ENCODE measurements around the gene APEX2. TPM values are rescaled to one million over a fixed set of nuclear protein-coding genes. Genes with fewer than 3 reads are reported as not detected.

APEX2 gene
- total and polyA plus RNA-seq, 2 donors: 4.9 to 11.4 TPM

DNA sequence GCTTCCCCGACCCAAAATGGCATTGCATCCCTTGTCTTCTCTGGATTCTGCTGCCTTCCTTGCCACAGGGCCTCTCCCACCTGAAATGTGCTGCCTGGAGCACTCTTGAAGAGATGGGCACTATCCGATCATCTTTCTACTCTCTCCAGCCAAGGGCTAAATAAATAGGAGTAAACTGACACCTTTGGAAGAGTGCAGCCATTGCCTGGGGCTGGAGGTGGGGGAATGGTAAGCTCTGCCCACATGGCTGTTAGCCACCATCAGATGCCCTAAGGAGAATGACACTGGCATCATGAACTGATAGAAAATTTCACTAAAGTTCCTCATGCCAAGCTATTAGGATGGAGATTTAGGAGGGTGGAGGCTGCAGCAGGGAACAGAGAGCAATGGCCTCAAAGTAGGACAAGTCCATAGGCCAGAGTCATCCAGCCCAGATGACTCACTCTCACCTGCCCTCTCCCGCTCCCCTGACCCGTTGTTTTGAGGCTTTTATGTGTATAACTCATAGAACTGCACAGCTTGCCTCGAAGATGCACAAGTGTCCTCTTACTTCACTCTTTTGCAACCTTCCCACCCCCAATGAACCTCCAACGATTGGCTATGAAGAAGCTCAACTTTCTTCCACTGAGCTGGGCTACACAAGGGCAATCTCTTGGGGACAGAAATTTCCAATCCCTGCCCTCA is 5.4 kb upstream of the APEX2 start:
- Histone ChIP-seq H3K4me3 (ENCODE audit: low read depth, low read length) (no peak overlapping the region), H3K4me1 (ENCODE audit: insufficient read depth) (no peaks in the 10 kb centered on the region), H3K36me3 (ENCODE audit: insufficient read depth) (no peaks in the 10 kb centered on the region), H3K27ac (ENCODE audit: low read depth) (no peak overlapping the region)
- WGBS: 81% methylated on average over 6 of the region's 6 CpGs
- no peak for DNase-seq (ENCODE audit: extremely low spot score)

GRCh38 chrX:54995621-54996020 is 4.5 kb upstream of the APEX2 start:
- DNase-seq (ENCODE audit: extremely low spot score): no peak
- Histone ChIP-seq H3K27ac (ENCODE audit: low read depth) (no peak overlapping the region), H3K4me1 (ENCODE audit: insufficient read depth) (no peaks in the 10 kb centered on the region), H3K36me3 (ENCODE audit: insufficient read depth) (no peaks in the 10 kb centered on the region), H3K4me3 (ENCODE audit: low read depth, low read length) (no peak overlapping the region)

DNA sequence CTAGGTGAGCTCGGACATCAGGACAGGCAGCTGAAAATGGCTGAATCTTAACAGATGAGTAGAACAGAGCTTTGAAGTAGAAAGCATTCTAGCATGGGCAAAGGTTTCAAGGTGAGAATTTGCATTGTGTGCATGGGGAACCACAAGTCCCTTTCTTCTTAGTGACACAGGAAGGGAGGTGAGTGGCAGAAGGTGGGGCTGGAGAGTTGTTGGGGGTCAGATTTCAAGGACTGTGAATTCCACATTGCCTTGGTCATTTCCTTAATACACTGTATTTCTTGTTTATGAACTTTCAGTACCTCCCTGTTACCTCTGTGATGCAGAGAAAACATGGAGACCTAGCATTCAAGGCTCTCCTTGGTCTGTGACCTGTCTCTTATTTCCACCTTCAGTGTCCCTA is 4.1 kb downstream of the APEX2 start:
- H3K36me3 ChIP-seq (ENCODE audit: insufficient read depth): no peaks in the 10 kb centered on the region
- H3K4me3 ChIP-seq (ENCODE audit: low read depth, low read length): no peak overlapping the region
- no peak for DNase-seq (ENCODE audit: extremely low spot score)
- peaks cover 2% of the 10 kb centered on the region for H3K4me1 ChIP-seq (ENCODE audit: insufficient read depth)
- no peak overlapping the region for H3K27ac ChIP-seq (ENCODE audit: low read depth)
- WGBS: 90% methylated on average over 1 of the region's 1 CpG

- no peak for DNase-seq (ENCODE audit: extremely low spot score)
- Histone ChIP-seq H3K36me3 (ENCODE audit: insufficient read depth) (no peaks in the 10 kb centered on the region), H3K27ac (ENCODE audit: low read depth) (no peak overlapping the region), H3K4me1 (ENCODE audit: insufficient read depth) (peaks cover 2% of the 10 kb centered on the region), H3K4me3 (ENCODE audit: low read depth, low read length) (no peak overlapping the region)
Measured at GRCh38 chrX:55005256-55005655, 5.1 kb downstream of the APEX2 start.

DNA sequence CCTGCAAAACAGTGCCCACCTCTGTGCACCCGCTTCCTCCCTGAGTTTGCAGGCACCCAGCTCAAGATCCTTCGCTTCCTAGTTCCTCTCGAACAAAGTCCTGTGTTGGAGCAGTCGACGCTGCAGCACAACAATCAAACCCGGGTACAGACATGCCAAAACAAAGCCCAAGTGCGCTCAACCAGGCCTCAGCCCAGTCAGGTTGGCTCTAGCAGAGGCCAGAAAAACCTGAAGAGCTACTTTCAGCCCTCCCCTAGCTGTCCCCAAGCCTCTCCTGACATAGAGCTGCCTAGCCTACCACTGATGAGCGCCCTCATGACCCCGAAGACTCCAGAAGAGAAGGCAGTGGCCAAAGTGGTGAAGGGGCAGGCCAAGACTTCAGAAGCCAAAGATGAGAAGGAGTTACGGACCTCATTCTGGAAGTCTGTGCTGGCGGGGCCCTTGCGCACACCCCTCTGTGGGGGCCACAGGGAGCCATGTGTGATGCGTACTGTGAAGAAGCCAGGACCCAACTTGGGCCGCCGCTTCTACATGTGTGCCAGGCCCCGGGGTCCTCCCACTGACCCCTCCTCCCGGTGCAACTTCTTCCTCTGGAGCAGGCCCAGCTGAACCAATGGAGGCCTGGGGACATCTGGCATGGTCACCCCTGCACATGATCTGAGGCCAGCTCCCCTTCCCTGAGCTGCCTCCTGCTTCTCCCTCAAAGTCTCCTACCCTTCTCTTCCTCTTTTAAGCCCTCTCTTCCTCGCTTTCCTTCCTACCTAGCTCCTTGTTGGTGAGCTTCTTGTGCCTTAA is 6.9 kb downstream of the APEX2 start:
- H3K36me3 ChIP-seq (ENCODE audit: insufficient read depth): no peaks in the 10 kb centered on the region
- no peaks in the 10 kb centered on the region for H3K4me1 ChIP-seq (ENCODE audit: insufficient read depth)
- no peak for DNase-seq (ENCODE audit: extremely low spot score)
- 89% methylated on average over 18 of the region's 18 CpGs for WGBS
- H3K27ac ChIP-seq (ENCODE audit: low read depth): no peak overlapping the region
- H3K4me3 ChIP-seq (ENCODE audit: low read depth, low read length): no peak overlapping the region

- WGBS: 34% methylated on average over 6 of the region's 6 CpGs
- no peak for DNase-seq (ENCODE audit: extremely low spot score)
- Histone ChIP-seq H3K27ac (ENCODE audit: low read depth) (no peak overlapping the region), H3K4me3 (ENCODE audit: low read depth, low read length) (no peak overlapping the region), H3K4me1 (ENCODE audit: insufficient read depth) (no peaks in the 10 kb centered on the region), H3K36me3 (ENCODE audit: insufficient read depth) (no peaks in the 10 kb centered on the region)
Measured at GRCh38 chrX:55007656-55008055, 7.5 kb downstream of the APEX2 start.

DNA sequence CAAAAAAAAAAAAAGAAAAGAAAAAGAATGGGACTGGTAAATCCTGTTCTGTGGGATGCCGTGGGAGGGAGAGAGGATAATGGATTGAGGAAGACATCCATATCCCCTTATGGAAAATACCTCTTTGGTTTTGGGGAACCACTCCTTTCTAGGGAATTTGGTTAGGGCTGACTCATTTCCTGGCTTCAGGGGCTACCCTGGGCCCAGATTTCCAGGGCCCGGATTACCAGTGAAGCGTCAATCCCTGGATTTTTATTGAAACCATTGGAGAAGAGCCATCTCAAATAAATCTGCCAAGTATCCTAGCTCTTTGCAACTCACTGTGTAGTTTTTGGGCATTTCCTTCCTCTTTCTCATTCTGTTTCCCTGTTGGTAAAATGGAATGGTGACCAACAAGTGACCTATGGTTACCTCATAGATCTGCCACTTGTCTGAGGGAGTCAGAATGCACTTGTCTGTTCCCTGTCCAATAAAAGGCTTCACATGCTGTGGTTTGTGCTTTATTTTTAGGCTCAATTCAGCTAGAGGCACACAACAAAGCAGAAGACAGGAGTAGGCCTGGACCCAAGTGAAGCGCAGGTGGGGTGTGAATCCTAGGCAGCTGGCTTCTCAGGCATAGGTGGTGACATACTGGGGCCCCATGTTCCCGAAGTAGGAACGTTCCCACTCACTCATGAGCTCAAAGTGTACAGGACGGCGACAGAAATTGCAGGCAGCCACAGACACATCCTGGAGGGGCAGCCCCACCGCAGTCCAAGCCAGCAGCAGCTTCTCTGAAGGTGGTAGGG is 8.6 kb downstream of the APEX2 start:
- WGBS: 37% methylated on average over 9 of the region's 9 CpGs
- Histone ChIP-seq H3K4me3 (ENCODE audit: low read depth, low read length) (no peak overlapping the region), H3K36me3 (ENCODE audit: insufficient read depth) (no peaks in the 10 kb centered on the region), H3K27ac (ENCODE audit: low read depth) (no peak overlapping the region), H3K4me1 (ENCODE audit: insufficient read depth) (no peaks in the 10 kb centered on the region)
- DNase-seq (ENCODE audit: extremely low spot score): no peak

GRCh38 chrX:55011294-55011693 is 11.1 kb downstream of the APEX2 start:
- Histone ChIP-seq H3K4me1 (ENCODE audit: insufficient read depth) (no peaks in the 10 kb centered on the region), H3K27ac (ENCODE audit: low read depth) (no peak overlapping the region), H3K4me3 (ENCODE audit: low read depth, low read length) (no peak overlapping the region), H3K36me3 (ENCODE audit: insufficient read depth) (no peaks in the 10 kb centered on the region)
- 44% methylated on average over 2 of the region's 2 CpGs for WGBS
- no peak for DNase-seq (ENCODE audit: extremely low spot score)

- 95% methylated on average over 4 of the region's 4 CpGs for WGBS
- H3K36me3 ChIP-seq (ENCODE audit: insufficient read depth): no peaks in the 10 kb centered on the region
- no peak overlapping the region for H3K27ac ChIP-seq (ENCODE audit: low read depth)
- no peak for DNase-seq (ENCODE audit: extremely low spot score)
- H3K4me3 ChIP-seq (ENCODE audit: low read depth, low read length): no peak overlapping the region
- no peaks in the 10 kb centered on the region for H3K4me1 ChIP-seq (ENCODE audit: insufficient read depth)
Measured at GRCh38 chrX:55014897-55015299, 14.7 kb downstream of the APEX2 start.

DNA sequence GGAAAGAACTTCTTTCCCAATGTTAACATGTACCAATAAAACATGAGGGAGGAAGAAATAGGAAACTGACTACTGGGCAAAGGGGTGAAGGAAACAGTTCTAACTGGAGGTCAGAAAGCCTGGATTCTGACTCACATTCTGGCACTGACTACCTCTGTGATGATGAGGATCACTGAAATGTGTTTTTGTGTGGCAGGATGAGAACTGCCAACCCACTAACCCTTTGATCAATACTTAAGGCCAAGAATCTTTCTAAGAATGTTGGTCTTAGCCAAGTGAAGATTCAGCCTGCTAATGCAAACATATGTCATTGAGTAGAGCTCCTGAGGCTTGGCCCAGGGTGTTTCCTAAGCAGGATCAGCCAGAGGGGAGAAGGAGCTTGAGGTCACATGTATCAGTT is 26.0 kb downstream of the APEX2 start:
- no peak for DNase-seq (ENCODE audit: extremely low spot score)
- Histone ChIP-seq H3K27ac (ENCODE audit: low read depth) (no peak overlapping the region), H3K4me1 (ENCODE audit: insufficient read depth) (no peaks in the 10 kb centered on the region)

GRCh38 chrX:55026840-55027239 is 26.7 kb downstream of the APEX2 start:
- 62% methylated on average over 2 of the region's 2 CpGs for WGBS
- DNase-seq (ENCODE audit: extremely low spot score): no peak
- no peaks in the 10 kb centered on the region for H3K36me3 ChIP-seq (ENCODE audit: insufficient read depth)
- no peak overlapping the region for H3K27ac ChIP-seq (ENCODE audit: low read depth)
- H3K4me3 ChIP-seq (ENCODE audit: low read depth, low read length): no peak overlapping the region
- H3K4me1 ChIP-seq (ENCODE audit: insufficient read depth): no peaks in the 10 kb centered on the region

More for the DNA sequence above, 26.0 kb downstream of the APEX2 start:
- H3K36me3 ChIP-seq (ENCODE audit: insufficient read depth): no peaks in the 10 kb centered on the region
- no peak overlapping the region for H3K4me3 ChIP-seq (ENCODE audit: low read depth, low read length)

DNA sequence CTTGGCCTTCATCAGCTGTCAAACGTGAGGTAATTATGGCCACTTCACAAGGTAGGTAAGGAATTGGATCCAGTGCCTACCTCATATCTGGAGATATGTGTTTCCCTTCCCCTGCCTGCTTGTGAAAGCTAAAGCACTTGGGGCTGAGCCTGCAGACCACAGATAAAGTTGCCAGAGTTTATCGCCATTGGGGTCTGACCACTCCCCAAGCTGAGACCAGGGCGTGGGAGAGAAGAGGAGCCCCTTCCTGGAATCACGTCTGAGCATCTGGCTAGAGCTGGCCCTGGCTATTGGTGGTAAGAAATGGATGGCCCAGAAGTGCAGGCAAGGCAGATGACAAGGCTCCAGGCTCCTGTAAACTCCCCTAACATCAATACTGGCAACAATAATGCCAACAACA is 27.9 kb downstream of the APEX2 start:
- WGBS: 60% methylated on average over 4 of the region's 4 CpGs
- Histone ChIP-seq H3K4me1 (ENCODE audit: insufficient read depth) (no peaks in the 10 kb centered on the region), H3K36me3 (ENCODE audit: insufficient read depth) (no peaks in the 10 kb centered on the region), H3K27ac (ENCODE audit: low read depth) (no peak overlapping the region), H3K4me3 (ENCODE audit: low read depth, low read length) (no peak overlapping the region)
- DNase-seq (ENCODE audit: extremely low spot score): no peak

DNA sequence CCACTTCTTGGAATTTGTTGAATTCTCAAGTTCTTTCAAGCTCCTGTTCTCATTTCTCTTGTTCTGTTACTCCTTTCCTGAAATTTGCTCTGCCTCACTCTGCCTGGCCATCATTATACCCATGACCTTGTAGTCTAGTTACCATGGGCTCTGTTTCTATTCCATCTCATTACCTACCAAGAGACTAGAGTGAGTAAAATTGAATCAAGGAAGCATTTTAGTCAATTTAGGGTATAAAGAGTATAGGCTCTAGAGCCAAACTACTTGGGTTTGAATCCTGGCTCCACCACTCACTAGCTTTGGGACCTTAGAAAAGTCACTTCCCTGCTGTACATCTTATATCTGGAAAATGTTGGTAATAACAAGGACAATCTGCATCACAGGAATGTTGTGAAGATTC is 28.4 kb downstream of the APEX2 start:
- Histone ChIP-seq H3K4me1 (ENCODE audit: insufficient read depth) (no peaks in the 10 kb centered on the region), H3K27ac (ENCODE audit: low read depth) (no peak overlapping the region), H3K36me3 (ENCODE audit: insufficient read depth) (no peaks in the 10 kb centered on the region), H3K4me3 (ENCODE audit: low read depth, low read length) (no peak overlapping the region)
- DNase-seq (ENCODE audit: extremely low spot score): no peak

- 82% methylated on average over 2 of the region's 2 CpGs for WGBS
- H3K4me1 ChIP-seq (ENCODE audit: insufficient read depth): no peaks in the 10 kb centered on the region
- H3K4me3 ChIP-seq (ENCODE audit: low read depth, low read length): no peak overlapping the region
- no peak for DNase-seq (ENCODE audit: extremely low spot score)
- no peaks in the 10 kb centered on the region for H3K36me3 ChIP-seq (ENCODE audit: insufficient read depth)
- H3K27ac ChIP-seq (ENCODE audit: low read depth): no peak overlapping the region
Measured at GRCh38 chrX:55029291-55029690, 29.1 kb downstream of the APEX2 start.

All from urinary bladder (tissue), 4 donors.